ENCODE results near the gene LRRC59. TPM values are rescaled to one million over a fixed set of nuclear protein-coding genes. Genes with fewer than 3 reads are reported as not detected.

Gene LRRC59
- total and polyA plus RNA-seq, 2 of the 4 experiments (the other 2 are of a cell fraction), result 139 to 233 TPM

DNA sequence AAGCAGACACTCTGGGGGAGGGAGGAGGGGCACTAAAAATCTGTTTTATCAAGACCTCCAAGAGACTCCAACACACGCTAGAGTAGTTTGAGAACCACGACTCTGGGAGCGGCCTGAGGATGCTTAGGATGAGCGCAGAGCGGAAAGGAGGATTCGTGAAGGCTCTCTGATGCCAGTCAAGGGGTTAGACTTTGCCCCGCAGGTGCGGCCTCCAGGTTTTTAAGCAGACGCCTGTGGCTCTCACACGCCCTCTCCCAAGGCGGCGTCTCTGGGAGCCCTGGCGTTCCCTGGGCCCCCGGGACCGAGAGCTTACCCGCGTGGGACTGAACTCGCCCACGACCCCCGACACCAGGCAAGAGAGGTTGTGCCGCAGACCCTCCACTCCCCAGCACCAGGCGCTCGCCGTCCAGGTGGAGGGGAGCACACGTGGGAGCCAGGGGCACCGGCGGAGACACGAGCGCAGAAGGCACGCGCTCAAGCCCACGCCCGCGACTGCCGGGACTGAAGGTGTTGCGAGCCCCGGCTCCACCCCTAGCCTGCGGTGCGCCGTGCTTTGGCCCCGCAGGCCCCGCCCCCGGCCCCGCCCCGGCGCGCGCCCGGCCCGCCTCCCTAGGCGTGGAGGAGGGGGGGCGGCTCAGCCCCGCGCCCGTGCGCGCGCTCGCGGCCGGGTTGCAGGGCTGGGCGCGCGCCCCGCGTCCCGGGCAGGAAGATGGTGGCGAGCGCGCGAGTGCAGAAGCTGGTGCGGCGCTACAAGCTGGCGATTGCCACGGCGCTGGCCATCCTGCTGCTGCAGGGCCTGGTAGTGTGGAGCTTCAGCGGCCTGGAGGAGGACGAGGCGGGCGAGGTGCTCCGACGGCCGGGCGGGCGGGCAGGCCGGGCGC lies 51.7 kb downstream of the LRRC59 start, which contains the start of gene XYLT2:
Gene XYLT2, plus strand, starts transcription at position 695 of the 881 bp plus-strand sequence. Its CDS starts 15 bp downstream, at position 710.
- H2BK5ac ChIP-seq (ENCODE audit: low read depth, low read length, poor library complexity, severe bottlenecking), result peak within 1 kb of the TSS; percentile 82
- in situ Hi-C loops (cut with MboI; ENCODE audit: low sequenced_read_pairs), result no loop called here
- H3K56ac ChIP-seq (ENCODE audit: extremely low read depth, insufficient read depth, low read length), result 0 out of 2 replicates have a peak within 1 kb of the TSS, but pooled peaks have one; percentile 39
- TF ChIP-seq MAZ (IDR thresholded peaks at IDR 0.05; ENCODE audit: borderline replicate concordance, low read depth, low read length) (peak; percentile 69; the same call in 1 of the 2 replicates), FOS (IDR thresholded peaks at IDR 0.05; ENCODE audit: low read depth, low read length) (no peak), RAD21 (IDR thresholded peaks at IDR 0.05; ENCODE audit: low read length) (no peak)
- peak within 1 kb of the TSS; percentile 96 for H3K14ac ChIP-seq (replicated peaks; ENCODE audit: low read depth, low read length)
- no peak within 1 kb of the TSS; the same call in 2 of the 3 replicates for H2BK15ac ChIP-seq (ENCODE audit: low read depth, low read length)
- dilution Hi-C loops (cut with HindIII; ENCODE audit: low sequenced_read_pairs, unreplicated experiment), result no loop called here
- H2AFZ ChIP-seq (replicated peaks; ENCODE audit: low read length, poor library complexity), result peak within 1 kb of the TSS; percentile 99
- H3K23ac ChIP-seq (ENCODE audit: low read depth, low read length), result peak within 1 kb of the TSS; percentile 62; the same call in 1 of the 2 replicates
- DNase-seq (peak; percentile 80), ATAC-seq (ENCODE audit: low read depth) (peak; percentile 92)
- peaks cover 28% of the 10 kb centered on the region for H3K9me1 ChIP-seq (ENCODE audit: insufficient read depth, low read length)
- ChIA-PET CTCF (no interaction called here), POLR2A (ENCODE audit: unreplicated experiment) (interaction anchor here (0.7 kb wide), 1 partner anchor 12 kb away, joined by 3 read pairs; no protein-coding TSS in a partner anchor)
- 0 out of 2 replicates have a peak within 1 kb of the TSS, but pooled peaks have one; percentile 24 for H2BK20ac ChIP-seq (ENCODE audit: low read depth, low read length)
- BruUV-seq (replicated peaks), result no TSS peak
- peak within 1 kb of the TSS; percentile 88 for H3K4ac ChIP-seq (ENCODE audit: low read depth, low read length)
- H3K4me3 ChIP-seq (ENCODE audit: insufficient read depth, low read depth, low read length), result peak within 1 kb of the TSS; percentile 95
- peak within 1 kb of the TSS; percentile 60 for H2AK5ac ChIP-seq (ENCODE audit: low read depth, low read length)
- H4K20me1 ChIP-seq (ENCODE audit: insufficient read depth, low read length), result peaks cover 29% of the 10 kb centered on the region
- peak within 1 kb of the TSS; percentile 82 for H4K91ac ChIP-seq (ENCODE audit: insufficient read depth, low read depth, low read length)
- peak within 1 kb of the TSS; percentile 96 for H2AK9ac ChIP-seq (replicated peaks; ENCODE audit: low read depth, low read length, poor library complexity)
- H3K4me1 ChIP-seq (ENCODE audit: control insufficient read depth, insufficient read depth, low read length), result peaks cover 19% of the 10 kb centered on the region
- H3K27me3 ChIP-seq (ENCODE audit: control insufficient read depth, insufficient read depth, low read length), result 0 out of 2 replicates have a peak, but pooled peaks cover 2% of the 10 kb centered on the region
- intact Hi-C loops (cut with micrococcal nuclease), result no loop called here
- no peaks in the 10 kb centered on the region for H3K9me3 ChIP-seq (ENCODE audit: control insufficient read depth, insufficient read depth, low read length)
- peak within 1 kb of the TSS; percentile 65 for H4K5ac ChIP-seq (ENCODE audit: low read depth, low read length)
- peak within 1 kb of the TSS; percentile 81 for H3K27ac ChIP-seq (ENCODE audit: insufficient read depth, low read length)
- peak within 1 kb of the TSS; percentile 96 for H3K4me2 ChIP-seq (ENCODE audit: low read depth, low read length)
- H4K8ac ChIP-seq (ENCODE audit: low read depth in 2 of 2, low read length in 2 of 2), result peak within 1 kb of the TSS; percentile 81 to 85; a peak in 3 of 4 replicates
- peaks cover 34 to 48% of the 10 kb centered on the region in 2 experiments for H3K79me1 ChIP-seq (ENCODE audit: low read depth in 1 of 2, low read length in 2 of 2)
- peak within 1 kb of the TSS; percentile 89 for H3K9ac ChIP-seq (ENCODE audit: low read depth, low read length)
- WGBS, 2 experiments (ENCODE audit: extremely low coverage in 2 of 2, insufficient read length in 1 of 2), result 3% methylated on average over 40 of the region's 87 CpGs; no CpG with 5 or more reads in 1 of the 2 experiments
- H3K36me3 ChIP-seq (ENCODE audit: control insufficient read depth, insufficient read depth, low read length), result no peaks in the 10 kb centered on the region
- peak within 1 kb of the TSS; percentile 83; the same call in 1 of the 2 replicates for H3K18ac ChIP-seq (ENCODE audit: low read depth, low read length)
- peak within 1 kb of the TSS; percentile 72; the same call in 1 of the 2 replicates for H2BK120ac ChIP-seq (ENCODE audit: low read depth, low read length)
